ENCODE data around the gene TOMM6.

- TF ChIP-seq TAF1 (IDR thresholded peaks at IDR 0.05; ENCODE audit: low read depth) (no peak), CTCF (IDR thresholded peaks at IDR 0.05; ENCODE audit: poor library complexity, severe bottlenecking) (no peak), POLR2AphosphoS5 (IDR thresholded peaks at IDR 0.05) (no peak), RAD21 (conservative IDR thresholded peaks at IDR 0.05) (no peak), EP300 (conservative IDR thresholded peaks at IDR 0.05; ENCODE audit: poor library complexity, severe bottlenecking) (no peak)
These were observed 34.5 kb downstream of the TOMM6 start for GRCh38 chr6:41822021-41822420.
